ENCODE data around the gene DENND6A. TPM values are rescaled to one million over a fixed set of nuclear protein-coding genes. Genes with fewer than 3 reads are reported as not detected.
"Not testable (repeated sequence)": the region's sequence is repeated elsewhere in the genome, so short reads cannot be mapped to it uniquely, and the experiment has no call there.

The DENND6A gene
- total RNA-seq, 1 donor from 2014 or later = 6.1 TPM

GRCh38 chr3:57694146-57694545 is 1.3 kb upstream of the DENND6A start:
- ATAC-seq (no peak), DNase-seq (ENCODE audit: low spot score) (no peak)

DNA sequence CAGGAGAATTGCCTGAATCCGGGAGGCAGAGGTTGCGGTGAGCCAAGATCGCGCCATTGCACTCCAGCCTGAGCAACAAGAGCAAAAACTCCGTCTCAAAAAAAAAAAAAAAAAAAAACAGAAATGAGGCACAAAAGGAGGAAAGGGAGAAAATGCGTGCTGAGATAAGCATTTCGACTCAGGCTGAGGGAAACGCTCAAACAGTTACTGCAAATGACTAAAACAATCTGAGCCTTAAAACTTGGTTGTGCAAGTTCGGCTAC is 813 bp downstream of the DENND6A start:
- ATAC-seq; DNase-seq (ENCODE audit: low spot score): not testable (repeated sequence)

GRCh38 chr3:57691411-57692132 is 1.3 kb downstream of the DENND6A start:
- ATAC-seq = no peak

GRCh38 chr3:57689367-57690053 is 3.4 kb downstream of the DENND6A start:
- ATAC-seq = no peak
- DNase-seq (ENCODE audit: low spot score) = no peak

More at GRCh38 chr3:57691411-57692132, 1.3 kb downstream of the DENND6A start:
- no peak for DNase-seq (ENCODE audit: low spot score)

GRCh38 chr3:57688291-57688690 is 4.6 kb downstream of the DENND6A start:
- DNase-seq (ENCODE audit: low spot score) (no peak), ATAC-seq (no peak)

DNA sequence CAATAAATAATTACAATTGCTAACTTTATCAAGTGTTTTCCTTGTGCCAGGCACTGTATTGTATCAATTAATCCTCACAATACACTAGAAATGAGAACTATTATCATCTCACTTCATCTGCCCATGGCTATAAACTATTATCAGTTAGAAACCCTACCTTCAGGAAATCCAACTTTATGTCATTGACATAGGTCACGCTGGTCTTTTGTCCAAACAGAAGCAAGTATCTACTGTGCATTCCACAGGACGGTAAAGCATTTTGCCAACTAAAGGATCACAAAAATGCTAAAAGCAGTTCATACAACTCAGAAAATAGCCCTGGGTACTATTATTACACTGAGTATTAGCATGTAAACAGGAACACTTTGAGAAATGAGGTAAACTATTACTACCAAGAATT is 9.6 kb downstream of the DENND6A start:
- DNase-seq (ENCODE audit: low spot score) (no peak), ATAC-seq (no peak)

DNA sequence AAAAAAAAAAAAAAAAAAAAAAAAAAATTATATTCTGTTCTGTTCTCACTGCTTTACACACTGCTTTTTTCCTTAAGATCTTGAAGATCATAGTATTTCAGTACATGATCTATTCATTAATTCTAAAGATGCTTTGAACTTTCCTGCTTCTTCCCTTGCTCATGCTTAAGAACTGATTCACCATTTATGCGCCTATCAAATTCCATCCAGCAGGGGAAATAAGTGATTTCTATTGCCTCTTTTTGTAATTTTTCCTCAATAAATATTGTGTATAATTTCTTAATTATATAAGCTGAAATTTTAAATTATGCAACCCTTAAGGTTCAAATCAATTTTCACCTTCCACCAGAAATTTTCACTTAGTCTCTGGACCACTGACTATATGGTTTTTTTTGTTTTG is 10.6 kb downstream of the DENND6A start:
- ATAC-seq = no peak
- no peak for DNase-seq (ENCODE audit: low spot score)

- DNase-seq (ENCODE audit: low spot score) = no peak
- ATAC-seq = no peak
Observed at GRCh38 chr3:57681691-57682090, 11.2 kb downstream of the DENND6A start.

- ATAC-seq (no peak), DNase-seq (ENCODE audit: low spot score) (no peak)
Observed at GRCh38 chr3:57680046-57680445, 12.8 kb downstream of the DENND6A start.

- DNase-seq (ENCODE audit: low spot score) = no peak
- no peak for ATAC-seq
Observed at GRCh38 chr3:57675530-57675929, 17.3 kb downstream of the DENND6A start.

DNA sequence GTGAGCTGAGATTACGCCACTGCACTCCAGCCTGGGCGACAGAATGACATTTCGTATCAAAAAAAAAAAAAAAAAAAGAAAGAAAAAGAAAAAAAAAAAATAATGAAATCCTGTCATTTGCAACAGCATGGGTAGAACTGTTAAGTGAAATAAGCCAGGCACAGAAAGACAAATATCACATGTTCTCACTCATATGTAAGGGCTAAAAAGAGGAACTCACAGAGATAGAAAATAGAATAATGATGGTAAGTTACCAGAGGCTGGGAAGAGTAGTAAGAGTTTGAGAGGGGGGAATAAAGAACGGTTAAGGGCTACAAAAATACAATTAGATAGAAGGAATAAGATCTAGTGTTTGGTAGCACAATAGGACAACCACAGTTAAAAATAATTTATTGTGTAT is 19.7 kb downstream of the DENND6A start:
- DNase-seq (ENCODE audit: low spot score) = no peak
- no peak for ATAC-seq

- ATAC-seq = no peak
- no peak for DNase-seq (ENCODE audit: low spot score)
Observed at GRCh38 chr3:57670543-57670942, 22.3 kb downstream of the DENND6A start.

DNA sequence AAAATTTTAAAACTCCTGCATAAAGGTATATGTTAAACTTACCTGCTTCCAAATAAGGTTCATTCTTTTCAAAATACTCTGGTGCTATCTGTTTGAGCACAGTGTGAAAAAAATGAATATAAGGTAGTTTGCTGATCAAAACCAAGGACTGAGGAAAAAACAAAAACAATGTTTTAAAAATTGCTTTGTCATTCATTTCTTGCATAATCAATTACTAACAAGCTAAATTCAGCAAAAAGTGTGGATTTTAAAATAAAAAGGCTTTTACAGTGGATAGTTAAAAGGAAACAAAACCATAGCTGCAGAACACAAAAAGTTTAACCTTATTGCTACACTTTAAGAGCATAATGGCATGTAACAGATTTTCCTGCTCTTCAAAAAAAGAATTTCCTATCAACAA is 31.5 kb downstream of the DENND6A start:
- no peak for DNase-seq (ENCODE audit: low spot score)
- no peak for ATAC-seq

- DNase-seq (ENCODE audit: low spot score) (no peak), ATAC-seq (no peak)
Observed at GRCh38 chr3:57659806-57660439, 33.0 kb downstream of the DENND6A start.

- ATAC-seq (no peak), DNase-seq (ENCODE audit: low spot score) (no peak)
Observed at GRCh38 chr3:57659004-57659673, 33.7 kb downstream of the DENND6A start.

- no peak for DNase-seq (ENCODE audit: low spot score)
- ATAC-seq = no peak
Observed at GRCh38 chr3:57658536-57658935, 34.3 kb downstream of the DENND6A start.

DNA sequence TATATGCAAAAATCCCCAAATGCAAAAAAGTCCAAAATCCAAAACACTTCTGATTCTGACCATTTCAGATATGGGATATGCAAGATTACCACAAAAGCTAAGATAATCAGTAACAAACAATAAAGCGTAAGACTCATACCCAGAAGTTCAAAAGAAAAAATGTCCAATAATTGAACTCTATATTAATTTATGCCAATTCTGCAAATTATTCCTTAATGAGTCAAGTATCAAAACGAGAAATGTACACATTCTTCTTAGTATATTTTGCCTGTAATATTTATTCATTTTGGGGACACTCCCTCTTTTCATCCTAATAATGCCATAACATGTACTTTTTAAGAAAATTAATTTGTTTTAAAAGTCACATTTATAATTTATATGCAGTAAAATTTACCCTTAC is 37.1 kb downstream of the DENND6A start:
- ATAC-seq (no peak), DNase-seq (ENCODE audit: low spot score) (no peak)

DNA sequence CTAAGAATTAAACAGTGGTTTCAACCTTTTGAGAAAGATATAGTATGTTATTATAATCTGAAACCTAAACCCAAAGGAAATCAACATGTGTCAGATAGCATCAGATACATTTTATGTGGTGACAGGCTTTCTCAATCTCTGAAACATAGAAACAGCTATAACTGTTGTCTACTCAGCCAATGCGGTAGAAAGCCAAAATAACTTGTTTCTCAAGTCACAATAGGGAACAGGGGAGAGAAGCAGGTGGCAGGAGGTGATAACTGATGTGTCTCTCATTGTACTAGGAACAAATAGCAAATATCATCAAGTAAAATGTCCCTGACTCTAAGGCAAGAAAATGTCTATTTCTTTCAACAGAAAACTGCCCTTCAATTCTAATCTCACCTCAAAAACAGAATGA is 38.6 kb downstream of the DENND6A start:
- ATAC-seq = no peak
- no peak for DNase-seq (ENCODE audit: low spot score)

GRCh38 chr3:57652203-57652602 is 40.7 kb downstream of the DENND6A start:
- DNase-seq (ENCODE audit: low spot score) = no peak
- ATAC-seq = no peak

DNA sequence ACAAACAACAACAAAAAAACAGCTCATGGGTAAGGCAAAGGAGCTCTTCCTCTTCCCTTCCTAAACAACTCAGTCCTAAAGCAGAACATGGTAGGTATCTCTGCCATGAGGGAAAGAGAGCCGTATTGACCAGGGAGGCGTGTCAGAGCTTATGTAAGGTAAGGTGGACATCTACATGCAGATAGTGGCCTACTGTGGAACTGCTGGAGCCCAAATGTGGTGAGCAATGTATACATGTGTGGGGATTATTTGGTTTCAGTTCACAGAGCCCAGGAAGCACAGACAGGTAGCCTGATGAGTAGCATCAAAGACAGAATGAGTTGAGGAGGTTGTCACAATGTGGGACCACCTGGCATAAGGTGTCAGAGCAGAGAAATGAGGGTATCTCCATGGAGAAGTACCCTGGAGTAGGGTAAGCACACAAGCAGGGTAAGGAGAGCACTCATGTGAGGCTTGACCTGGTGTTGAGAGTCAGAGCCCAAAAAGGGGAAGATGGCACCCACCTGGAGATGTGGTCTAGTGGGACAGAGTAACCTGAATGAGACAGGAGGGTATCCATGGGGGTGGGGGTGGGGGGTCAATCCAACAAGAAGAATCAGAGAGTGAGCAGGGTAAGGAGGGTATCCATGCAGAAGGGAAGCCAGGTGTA is 45.5 kb downstream of the DENND6A start:
- DNase-seq (ENCODE audit: low spot score) (no peak), ATAC-seq (no peak)

DNA sequence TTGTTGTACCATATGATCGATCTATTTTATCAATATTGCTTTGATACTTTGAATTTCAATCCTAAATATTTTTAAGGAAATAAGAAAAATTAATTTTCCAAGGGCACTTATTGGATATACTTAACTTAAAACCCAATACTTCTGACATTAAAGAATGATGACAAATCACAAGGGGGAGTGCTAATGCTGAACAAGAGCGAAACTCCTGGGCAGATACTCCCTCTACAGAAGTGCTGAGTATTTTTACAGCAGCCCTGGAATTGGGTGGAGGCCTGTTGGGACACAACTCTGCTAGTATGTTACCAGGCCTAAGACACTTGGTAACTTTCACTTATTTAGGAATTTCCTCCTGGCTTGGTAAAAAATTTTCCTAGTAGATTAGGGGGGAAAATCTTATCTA is 46.2 kb downstream of the DENND6A start:
- peak; percentile 74 for ATAC-seq
- DNase-seq (ENCODE audit: low spot score) = no peak
